ENCODE results near the gene EYA2. TPM values are rescaled to one million over a fixed set of nuclear protein-coding genes. Genes with fewer than 3 reads are reported as not detected.

The EYA2 gene
- total and polyA plus RNA-seq, 7 donors: 1.2 to 11.8 (median 3.3) TPM

DNA sequence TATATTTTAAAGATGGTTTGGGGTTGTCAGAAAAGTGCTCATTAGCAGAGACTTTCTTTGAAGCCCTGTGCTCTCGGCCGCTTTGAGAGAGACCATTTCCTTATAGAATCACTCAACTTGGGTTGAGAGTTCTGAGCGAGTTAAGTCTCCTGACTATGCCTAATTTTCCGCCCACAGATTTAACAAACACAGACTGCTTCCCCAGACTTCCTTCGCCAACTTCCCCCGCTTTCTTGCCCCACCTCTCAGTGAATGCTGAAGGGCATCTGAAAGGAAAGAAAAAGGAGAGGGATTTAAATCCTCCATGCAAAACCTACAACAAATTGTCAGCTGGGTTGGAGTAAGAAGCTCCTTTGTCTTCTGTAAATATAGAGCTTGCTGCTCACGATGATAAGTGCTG lies 224.0 kb downstream of the EYA2 start:
- H3K4me1 ChIP-seq: peaks cover 0 to 25% (median 16%) of the 10 kb centered on the region in 4 donors
- TF ChIP-seq CTCF (IDR thresholded peaks at IDR 0.05) (no peak), POLR2AphosphoS5 (IDR thresholded peaks at IDR 0.05) (no peak), POLR2A (IDR thresholded peaks at IDR 0.05) (no peak), EP300 (IDR thresholded peaks at IDR 0.05) (no peak)
- no peaks in the 10 kb centered on the region for H3K27me3 ChIP-seq
- peak overlapping the region in 3 of 4 donors; percentile 55 to 60 (median 57) for H3K27ac ChIP-seq
- intact Hi-C loops (cut with DNase I): no loop called here
- no peaks in the 10 kb centered on the region for H3K36me3 ChIP-seq
- 50 to 84% methylated on average over 7 of the region's 7 CpGs for WGBS, 2 donors
- DNase-seq: peak; percentile 25
- no peaks in the 10 kb centered on the region for H3K9me3 ChIP-seq
- no peak overlapping the region for H3K4me3 ChIP-seq

DNA sequence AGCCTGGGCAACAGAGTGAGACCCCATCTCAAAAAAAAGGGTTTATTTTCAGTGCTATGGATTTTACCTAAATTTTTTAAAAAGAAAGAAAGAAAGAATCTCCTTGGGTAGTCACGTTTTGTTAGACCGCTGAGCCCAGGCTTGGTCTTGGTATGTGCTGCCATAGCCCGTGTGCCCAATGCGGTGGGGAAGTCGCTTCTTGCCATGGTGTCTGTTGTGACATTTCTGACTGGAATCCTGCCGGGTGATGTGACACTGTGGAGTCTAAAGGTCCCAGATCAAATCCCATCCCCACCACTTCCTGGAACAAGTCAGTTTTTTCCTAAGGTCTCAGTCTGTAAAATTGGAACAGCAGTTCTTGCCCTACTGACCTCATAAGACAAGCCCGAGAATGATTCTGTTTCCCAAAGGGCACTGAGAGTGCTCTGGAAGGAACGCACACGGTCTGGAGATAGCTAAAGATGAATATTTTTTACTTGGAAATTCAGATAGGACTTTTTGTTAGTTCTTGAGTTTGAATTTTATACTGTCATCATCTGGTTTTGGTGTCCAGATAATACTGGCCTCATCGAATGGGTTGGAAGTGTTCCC lies 225.8 kb downstream of the EYA2 start:
- Histone ChIP-seq H3K27me3 (no peaks in the 10 kb centered on the region), H3K36me3 (no peaks in the 10 kb centered on the region), H3K27ac (no peak overlapping the region), H3K4me3 (no peak overlapping the region), H3K9me3 (no peaks in the 10 kb centered on the region), H3K4me1 (peaks cover 0 to 29% (median 19%) of the 10 kb centered on the region in 4 donors)
- TF ChIP-seq POLR2A (IDR thresholded peaks at IDR 0.05): no peak
- TF ChIP-seq POLR2AphosphoS5 (IDR thresholded peaks at IDR 0.05): no peak
- TF ChIP-seq EP300 (IDR thresholded peaks at IDR 0.05): no peak
- TF ChIP-seq CTCF (IDR thresholded peaks at IDR 0.05): no peak
- DNase-seq: peak; percentile 56
- intact Hi-C loops (cut with DNase I): no loop called here
- 88 to 92% methylated on average over 10 of the region's 10 CpGs for WGBS, 2 donors

DNA sequence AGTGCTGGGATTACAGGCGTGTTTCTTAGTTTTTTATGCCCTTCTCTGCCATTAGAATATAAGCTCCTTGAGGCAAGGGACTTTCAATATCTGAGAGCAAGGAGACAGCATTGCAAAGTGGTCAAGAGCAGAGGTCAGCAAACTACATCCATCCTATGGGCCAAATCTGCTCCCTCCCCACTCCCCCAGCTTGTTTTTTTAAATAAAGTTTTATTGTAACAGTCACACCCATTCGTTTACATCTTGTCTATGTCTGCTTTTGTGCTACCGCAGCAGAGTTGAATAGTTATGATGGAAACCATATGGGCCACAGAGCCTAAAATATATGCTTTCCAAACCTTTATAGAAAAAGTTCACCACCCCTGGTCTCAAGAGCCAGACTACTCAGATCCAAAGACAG lies 227.9 kb downstream of the EYA2 start:
- Histone ChIP-seq H3K27me3 (no peaks in the 10 kb centered on the region), H3K4me3 (no peak overlapping the region), H3K36me3 (no peaks in the 10 kb centered on the region), H3K4me1 (peaks cover 0 to 33% (median 21%) of the 10 kb centered on the region in 4 donors), H3K9me3 (no peaks in the 10 kb centered on the region), H3K27ac (no peak overlapping the region)
- WGBS, 2 donors: 74 to 85% methylated on average over 3 of the region's 3 CpGs
- intact Hi-C loops (cut with DNase I): no loop called here
- no peak for DNase-seq
- TF ChIP-seq CTCF (IDR thresholded peaks at IDR 0.05) (no peak), POLR2A (IDR thresholded peaks at IDR 0.05) (no peak), EP300 (IDR thresholded peaks at IDR 0.05) (no peak), POLR2AphosphoS5 (IDR thresholded peaks at IDR 0.05) (no peak)

DNA sequence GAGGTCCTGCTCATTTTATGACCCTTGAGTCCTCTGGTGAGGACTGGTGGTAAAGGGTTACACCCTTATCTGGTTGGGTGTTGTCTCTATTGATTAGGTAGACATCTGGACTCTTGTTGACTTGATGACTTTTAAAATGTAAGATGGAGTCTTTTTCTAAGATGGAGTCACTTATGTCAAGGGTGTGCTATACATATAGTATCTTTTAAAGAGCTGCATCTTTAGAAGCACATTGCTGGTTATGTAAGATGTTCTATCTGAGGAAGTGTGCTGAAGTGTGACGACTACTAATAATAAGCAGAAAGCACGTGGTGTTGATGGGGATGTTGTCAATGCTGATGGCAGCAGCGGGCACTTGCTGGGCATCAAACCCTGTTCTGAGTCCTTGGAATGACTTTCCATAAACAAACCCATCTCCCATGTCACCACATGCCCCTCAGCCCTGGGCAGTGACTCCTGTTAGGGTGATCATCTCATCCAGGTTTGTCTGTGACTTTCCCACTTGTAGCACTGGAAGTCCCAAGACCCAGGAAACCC lies 229.6 kb downstream of the EYA2 start:
- intact Hi-C loops (cut with DNase I): no loop called here
- no peaks in the 10 kb centered on the region for H3K27me3 ChIP-seq
- H3K36me3 ChIP-seq: no peaks in the 10 kb centered on the region
- peaks cover 0 to 20% (median 11%) of the 10 kb centered on the region in 4 donors for H3K4me1 ChIP-seq
- H3K4me3 ChIP-seq: no peak overlapping the region
- WGBS, 2 donors: 51 to 57% methylated on average over 3 of the region's 3 CpGs
- no peak for DNase-seq
- no peaks in the 10 kb centered on the region for H3K9me3 ChIP-seq
- peak overlapping the region; percentile 63 to 80 (median 72) for H3K27ac ChIP-seq
- TF ChIP-seq EP300 (IDR thresholded peaks at IDR 0.05) (no peak), POLR2A (IDR thresholded peaks at IDR 0.05) (no peak), POLR2AphosphoS5 (IDR thresholded peaks at IDR 0.05) (no peak), CTCF (IDR thresholded peaks at IDR 0.05) (no peak)

- Histone ChIP-seq H3K27me3 (no peaks in the 10 kb centered on the region), H3K4me1 (peaks cover 0 to 18% (median 11%) of the 10 kb centered on the region in 4 donors), H3K9me3 (no peaks in the 10 kb centered on the region), H3K27ac (peak overlapping the region; percentile 42 to 80 (median 54)), H3K36me3 (no peaks in the 10 kb centered on the region), H3K4me3 (no peak overlapping the region)
- intact Hi-C loops (cut with DNase I): no loop called here
- no peak for TF ChIP-seq POLR2A (IDR thresholded peaks at IDR 0.05)
- no peak for TF ChIP-seq POLR2AphosphoS5 (IDR thresholded peaks at IDR 0.05)
- TF ChIP-seq CTCF (IDR thresholded peaks at IDR 0.05): no peak
- TF ChIP-seq EP300 (IDR thresholded peaks at IDR 0.05): no peak
- DNase-seq: no peak
These were observed 230.8 kb downstream of the EYA2 start for GRCh38 chr20:47125508-47125757.

All from sigmoid colon (tissue), 7 donors.